ENCODE data around the gene CRAMP1. TPM values are rescaled to one million over a fixed set of nuclear protein-coding genes. Genes with fewer than 3 reads are reported as not detected.

The CRAMP1 gene
- total RNA-seq, 1 experiment from 2014 or later, result 22.9 TPM

DNA sequence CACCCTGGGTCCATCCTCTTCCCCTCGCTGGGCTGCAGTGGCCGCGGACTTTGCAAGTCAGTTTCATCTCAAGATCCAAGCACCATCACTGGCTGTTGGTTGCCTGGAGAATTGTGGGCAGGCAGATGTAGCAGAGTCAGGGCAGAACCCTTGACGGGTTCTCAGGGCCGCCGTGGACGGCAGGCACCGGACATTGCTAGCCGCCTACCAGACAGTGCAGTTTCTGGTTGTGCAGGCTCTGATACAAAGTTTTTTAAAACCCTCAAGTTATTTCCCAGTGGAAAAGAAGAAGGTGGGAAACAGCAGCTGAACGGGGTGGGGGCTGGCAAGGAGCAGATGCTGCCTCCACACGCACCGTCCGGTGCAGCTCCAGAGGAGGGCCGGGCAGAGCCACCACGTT, 97.2 kb downstream of the CRAMP1 start:
- Histone ChIP-seq H3K4me1 (ENCODE audit: control insufficient read depth in 1 of 2, insufficient read depth in 2 of 2, low read length in 2 of 2) (peaks cover 11 to 19% of the 10 kb centered on the region in 2 experiments), H3K4me2 (ENCODE audit: low read length) (no peak overlapping the region), H3K9ac (ENCODE audit: low read length) (no peak overlapping the region), H2AFZ (ENCODE audit: low read depth, low read length, poor library complexity, severe bottlenecking) (no peak overlapping the region), H4K20me1 (ENCODE audit: insufficient read depth) (peaks cover 3% of the 10 kb centered on the region; the same call in 1 of the 2 replicates), H3K27me3 (ENCODE audit: insufficient read depth, low read length) (no peaks in the 10 kb centered on the region), H3K36me3 (ENCODE audit: control insufficient read depth in 1 of 2, insufficient read depth in 2 of 2, low read length in 2 of 2) (no peaks in the 10 kb centered on the region), H3K4me3 (replicated peaks in 1 of 2; ENCODE audit: low read depth in 1 of 2, low read length in 2 of 2) (no peak overlapping the region), H3K9me3 (ENCODE audit: control insufficient read depth in 1 of 2, insufficient read depth in 1 of 2, low read depth in 1 of 2, low read length in 2 of 2) (no peaks in the 10 kb centered on the region), H3K79me2 (ENCODE audit: insufficient read depth, low read length) (peaks cover 78% of the 10 kb centered on the region), H3K9me2 (ENCODE audit: insufficient read depth) (no peaks in the 10 kb centered on the region), H3K27ac (ENCODE audit: low read depth, low read length) (no peak overlapping the region)
- TF ChIP-seq CBX3 (IDR thresholded peaks at IDR 0.05; ENCODE audit: low read depth) (no peak), POLR2A (IDR thresholded peaks at IDR 0.05; ENCODE audit: borderline replicate concordance, extremely low read depth, insufficient read depth, insufficient read length) (no peak), EZH2 (IDR thresholded peaks at IDR 0.05) (no peak), POLR2AphosphoS5 (IDR thresholded peaks at IDR 0.05; ENCODE audit: low read depth, low read length) (no peak), TCF7L2 (IDR thresholded peaks at IDR 0.05; ENCODE audit: borderline replicate concordance, extremely low read depth, insufficient read depth, insufficient read length) (no peak), ZFX (IDR thresholded peaks at IDR 0.05) (no peak), ELF1 (IDR thresholded peaks at IDR 0.05; ENCODE audit: borderline replicate concordance, low read depth) (no peak), EGR1 (IDR thresholded peaks at IDR 0.05; ENCODE audit: low read depth) (no peak), SP1 (IDR thresholded peaks at IDR 0.05; ENCODE audit: low read depth) (no peak), ATF3 (IDR thresholded peaks at IDR 0.05) (no peak), CEBPB (IDR thresholded peaks at IDR 0.05; ENCODE audit: low read depth) (no peak), EZH2phosphoT487 (IDR thresholded peaks at IDR 0.05; ENCODE audit: borderline replicate concordance) (no peak), SRF (IDR thresholded peaks at IDR 0.05; ENCODE audit: low read depth) (no peak), ZNF274 (IDR thresholded peaks at IDR 0.05; ENCODE audit: low read depth, low read length) (no peak), SIN3A (IDR thresholded peaks at IDR 0.05; ENCODE audit: low read depth) (no peak), RAD21 (IDR thresholded peaks at IDR 0.05; ENCODE audit: low read depth) (no peak)
- CTCF ChIA-PET, result no interaction called here
- DNase-seq (ENCODE audit: low read depth, low spot score) (no peak), ATAC-seq (no peak)
- RAD21 ChIA-PET (ENCODE audit: low non-redundant PET in 1 of 2, low total read pairs in 2 of 2, uncharacterized antibody in 2 of 2, unreplicated experiment in 2 of 2), result no interaction called here
- intact Hi-C loops (cut with micrococcal nuclease), result no loop called here
- POLR2A ChIA-PET, result no interaction called here
- BruUV-seq (replicated peaks), result no TSS peak
